T47D (cell line): ENCODE data around the gene IKBKE.
A peak's percentile ranks its signal among the peaks of the same experiment; 100 is the strongest.
"Not testable (repeated sequence)": the region's sequence is repeated elsewhere in the genome, so short reads cannot be mapped to it uniquely, and the experiment has no call there.

ENCODE experiments used
- DNase-seq, 2 experiments: peaks; one replicate each; pipeline versions ENCODE4 v3.0.0 to v3.0.0-alpha.2; 2011 to 2012; ENCODE audit warnings: low read depth in 1 of 2, low spot score in 1 of 2
- JUND ChIP-seq: IDR thresholded peaks from 2 replicates; pipeline ENCODE4 v1.6.1; 2012; ENCODE audit warnings: low read depth
- in situ Hi-C: cut with HindIII; loops from 2 replicates; pipeline ENCODE4 v1.10.0; 2016; ENCODE audit warnings: low sequenced_read_pairs, low pct_unique_long_range_greater_than_20kb

Gene IKBKE

DNA sequence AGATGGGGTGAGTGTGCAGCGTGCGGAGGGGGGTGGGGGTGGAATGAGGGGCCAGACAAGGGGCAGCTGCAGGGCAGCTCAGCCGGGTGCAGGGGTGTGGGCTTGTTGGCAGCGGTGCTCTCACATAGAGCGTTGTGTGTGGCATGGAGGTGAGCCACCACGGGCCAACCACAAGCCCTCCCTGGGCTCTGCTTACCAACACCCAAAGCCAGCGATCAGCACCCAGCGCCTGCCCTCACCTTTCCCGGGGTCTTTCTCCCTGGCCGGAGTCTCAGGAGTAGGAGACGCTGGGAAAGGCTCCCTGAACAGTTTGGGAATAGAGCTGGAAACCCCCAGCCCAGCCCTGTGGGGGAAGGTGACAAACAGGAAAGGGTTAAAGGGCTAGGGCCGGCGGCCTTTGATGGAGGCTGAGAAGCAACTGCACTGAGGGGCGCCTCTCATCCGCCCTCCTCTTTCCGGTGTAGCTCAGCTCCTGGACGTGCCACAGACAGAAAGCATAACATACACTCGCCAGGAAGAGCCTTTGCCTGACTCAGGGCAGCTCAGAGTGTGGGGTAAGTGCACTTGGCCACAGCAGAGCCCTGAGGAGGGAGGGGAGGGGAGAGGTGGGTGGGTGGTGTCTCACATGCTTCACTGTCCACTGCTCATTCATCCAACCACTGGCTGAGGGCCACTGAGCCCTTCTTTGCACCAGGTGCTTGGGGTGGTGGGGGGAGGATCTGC is 577 bp downstream of the IKBKE start:
- no peak for TF ChIP-seq JUND

DNA sequence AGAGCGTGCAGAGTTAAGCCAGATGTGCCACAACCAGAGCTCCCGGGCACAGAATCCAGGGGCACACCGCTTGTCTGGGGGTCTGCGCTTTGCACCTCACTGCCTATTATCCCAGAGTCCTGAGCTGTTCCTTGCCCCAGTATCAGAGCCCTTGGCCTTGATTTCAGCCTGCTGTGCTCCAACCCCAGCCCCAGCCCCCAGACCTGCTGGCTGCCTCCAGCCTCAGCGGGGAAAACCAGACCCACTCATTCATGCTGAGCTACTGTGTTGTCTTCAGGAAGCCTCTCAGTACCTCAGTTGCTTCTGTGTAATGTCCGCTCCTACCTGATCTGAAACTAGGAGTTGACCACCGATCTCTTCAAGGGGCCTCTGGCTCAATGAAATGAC is 1.1 kb downstream of the IKBKE start:
- in situ Hi-C loops: no loop called here
- TF ChIP-seq JUND: no peak
- DNase-seq: no peak

More for the DNA sequence above, 577 bp downstream of the IKBKE start:
- peak in 1 of 2 experiments; percentile 47 for DNase-seq
- in situ Hi-C loops: no loop called here

DNA sequence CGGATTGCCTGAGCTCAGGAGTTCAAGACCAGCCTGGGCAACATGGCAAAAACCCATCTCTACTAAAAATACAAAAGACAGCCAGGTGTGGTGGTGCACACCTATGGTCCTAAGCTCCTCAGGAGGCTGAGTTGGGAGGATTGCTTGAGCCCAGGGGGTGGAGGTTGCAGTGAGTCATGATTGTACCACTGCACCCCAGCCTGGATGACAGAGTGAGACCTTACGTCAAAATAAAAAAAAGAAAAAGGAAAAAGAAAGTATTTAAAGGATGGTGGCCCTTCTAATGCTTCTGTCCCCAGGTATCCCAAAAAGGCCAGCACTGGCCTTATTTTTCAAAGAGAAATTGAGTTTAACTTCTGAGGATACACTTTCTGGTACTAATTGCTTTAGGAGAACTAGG is 1.7 kb downstream of the IKBKE start:
- DNase-seq: no peak
- no peak for TF ChIP-seq JUND
- in situ Hi-C loops: no loop called here

DNA sequence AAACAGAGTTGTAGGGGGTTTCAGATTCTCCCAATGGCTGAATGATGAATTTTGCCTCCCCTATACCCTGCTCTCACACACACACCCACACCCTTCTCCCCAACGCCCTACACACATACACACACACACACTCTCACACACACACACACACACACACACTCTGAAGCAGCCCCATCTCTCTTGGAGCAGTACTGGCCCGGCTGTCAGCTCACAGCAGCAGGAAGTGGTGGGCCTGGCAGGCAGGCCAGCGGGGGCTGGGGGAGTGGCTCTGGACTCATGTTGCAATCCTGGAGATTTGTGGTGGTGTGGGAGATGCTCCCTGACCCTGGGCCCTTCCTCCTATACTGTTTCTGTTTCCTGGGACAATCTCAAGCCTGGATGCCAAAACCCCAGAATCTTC is 2.2 kb downstream of the IKBKE start:
- no peak for TF ChIP-seq JUND
- in situ Hi-C loops: no loop called here
- DNase-seq: no peak

DNA sequence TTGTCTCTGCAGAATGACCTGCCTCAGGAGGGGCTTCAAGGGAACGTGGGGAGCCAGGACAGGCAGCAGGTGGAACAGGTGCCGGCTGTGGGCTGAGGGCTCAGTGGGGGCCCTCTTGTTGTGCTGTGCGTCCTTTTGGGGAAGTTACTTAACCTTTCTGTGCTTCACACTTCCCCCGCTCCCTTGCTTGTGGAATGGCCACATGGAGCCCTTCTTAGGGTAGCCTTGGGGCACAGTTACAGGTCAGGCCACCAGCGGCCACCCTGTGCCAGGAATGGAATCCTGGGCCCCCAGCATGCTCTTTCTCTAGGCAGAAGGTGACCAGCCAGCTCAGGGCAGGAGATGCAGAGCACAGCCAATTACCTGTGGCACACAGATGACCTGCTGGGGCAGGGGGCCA is 2.6 kb downstream of the IKBKE start:
- no peak for TF ChIP-seq JUND
- DNase-seq: no peak
- in situ Hi-C loops: no loop called here

DNA sequence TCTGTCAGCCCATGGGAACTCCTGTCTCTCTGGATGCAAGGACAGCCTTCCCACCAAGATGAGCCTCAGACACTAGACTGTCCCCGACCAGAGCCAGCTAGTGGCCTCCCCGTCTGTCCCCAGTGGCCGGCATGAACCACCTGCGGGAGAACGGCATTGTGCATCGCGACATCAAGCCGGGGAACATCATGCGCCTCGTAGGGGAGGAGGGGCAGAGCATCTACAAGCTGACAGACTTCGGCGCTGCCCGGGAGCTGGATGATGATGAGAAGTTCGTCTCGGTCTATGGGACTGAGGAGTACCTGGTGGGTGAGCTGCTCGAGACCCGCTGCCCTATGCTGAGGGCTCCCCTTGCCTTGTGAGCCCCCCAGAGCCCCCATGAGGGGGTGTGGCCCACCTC is 5.8 kb downstream of the IKBKE start:
- DNase-seq: no peak
- in situ Hi-C loops: no loop called here
- TF ChIP-seq JUND: no peak

DNA sequence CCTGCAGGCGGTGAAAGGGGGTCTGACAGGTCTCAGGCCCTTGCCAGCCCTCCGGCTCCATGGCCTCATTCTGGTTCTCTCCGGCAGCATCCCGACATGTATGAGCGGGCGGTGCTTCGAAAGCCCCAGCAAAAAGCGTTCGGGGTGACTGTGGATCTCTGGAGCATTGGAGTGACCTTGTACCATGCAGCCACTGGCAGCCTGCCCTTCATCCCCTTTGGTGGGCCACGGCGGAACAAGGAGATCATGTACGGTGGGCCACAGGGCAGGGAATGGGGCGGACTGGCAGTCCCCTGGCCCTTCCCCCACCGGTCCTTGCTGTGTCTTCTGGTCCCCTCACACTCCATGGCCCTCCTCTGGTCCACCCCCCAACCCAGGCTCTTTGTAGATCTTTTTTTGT is 6.3 kb downstream of the IKBKE start:
- no peak for TF ChIP-seq JUND
- in situ Hi-C loops: no loop called here
- DNase-seq: no peak

DNA sequence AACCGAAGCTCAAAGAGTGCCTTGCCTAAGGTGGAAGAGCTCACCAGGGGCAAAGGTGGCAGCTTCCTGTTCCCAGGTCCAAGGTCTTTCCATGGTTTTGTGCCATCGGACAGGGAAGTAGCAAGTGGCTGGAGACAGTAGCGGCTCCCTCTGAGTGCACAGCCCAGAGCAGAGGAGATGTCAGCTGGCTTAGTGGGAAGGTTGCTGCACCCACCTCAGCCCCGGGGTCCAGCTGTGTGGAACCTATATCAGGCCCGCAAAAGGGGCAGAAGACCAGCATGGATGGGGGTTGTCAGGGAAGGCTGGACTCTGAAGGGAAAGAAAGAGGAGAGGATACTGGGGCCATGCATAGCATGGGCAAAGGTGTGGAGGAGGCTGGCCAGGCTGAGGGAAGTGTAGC is 6.8 kb downstream of the IKBKE start:
- no peak for DNase-seq
- no peak for TF ChIP-seq JUND
- in situ Hi-C loops: no loop called here

DNA sequence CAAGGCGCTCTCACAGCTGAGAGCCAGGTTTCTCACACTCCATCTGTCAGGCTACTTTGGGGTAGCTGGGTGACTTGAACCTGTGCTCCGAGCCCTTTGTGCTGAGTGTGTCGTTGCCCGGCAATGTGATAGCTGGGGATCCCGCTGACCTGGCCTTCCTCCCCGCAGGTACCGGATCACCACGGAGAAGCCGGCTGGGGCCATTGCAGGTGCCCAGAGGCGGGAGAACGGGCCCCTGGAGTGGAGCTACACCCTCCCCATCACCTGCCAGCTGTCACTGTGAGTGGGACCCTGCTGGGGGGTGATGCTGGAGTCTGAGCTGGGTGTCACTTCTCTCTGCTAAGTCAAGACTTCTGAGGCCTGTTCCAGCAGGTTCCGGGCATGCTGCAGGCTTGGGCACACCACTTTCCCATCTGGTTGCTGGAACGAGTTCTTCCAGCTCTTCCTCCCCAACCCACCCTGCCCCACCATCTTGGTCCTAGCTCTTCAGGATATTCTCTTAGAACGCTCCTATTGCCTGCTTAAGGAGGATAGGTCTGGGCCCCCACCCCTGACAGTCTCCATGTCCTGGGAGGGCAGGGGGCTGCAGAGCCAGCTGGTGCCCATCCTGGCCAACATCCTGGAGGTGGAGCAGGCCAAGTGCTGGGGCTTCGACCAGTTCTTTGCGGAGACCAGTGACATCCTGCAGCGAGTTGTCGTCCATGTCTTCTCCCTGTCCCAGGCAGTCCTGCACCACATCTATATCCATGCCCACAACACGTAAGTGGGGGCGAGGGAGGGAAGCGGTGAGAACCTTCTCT is 7.5 kb downstream of the IKBKE start:
- TF ChIP-seq JUND: no peak
- in situ Hi-C loops: no loop called here
- DNase-seq: no peak

DNA sequence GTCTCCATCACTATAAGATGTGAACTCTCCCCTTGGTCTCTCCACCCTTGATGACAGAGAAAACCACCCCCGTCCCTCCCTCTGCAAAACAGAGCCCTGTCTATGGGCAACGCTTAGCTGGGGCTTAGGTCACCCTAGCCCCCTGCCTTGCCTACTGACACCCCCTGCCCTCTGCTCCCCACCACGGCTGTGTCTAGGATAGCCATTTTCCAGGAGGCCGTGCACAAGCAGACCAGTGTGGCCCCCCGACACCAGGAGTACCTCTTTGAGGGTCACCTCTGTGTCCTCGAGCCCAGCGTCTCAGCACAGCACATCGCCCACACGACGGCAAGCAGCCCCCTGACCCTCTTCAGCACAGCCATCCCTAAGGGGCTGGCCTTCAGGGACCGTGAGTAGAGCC is 8.5 kb downstream of the IKBKE start:
- in situ Hi-C loops: no loop called here
- no peak for DNase-seq
- no peak for TF ChIP-seq JUND

DNA sequence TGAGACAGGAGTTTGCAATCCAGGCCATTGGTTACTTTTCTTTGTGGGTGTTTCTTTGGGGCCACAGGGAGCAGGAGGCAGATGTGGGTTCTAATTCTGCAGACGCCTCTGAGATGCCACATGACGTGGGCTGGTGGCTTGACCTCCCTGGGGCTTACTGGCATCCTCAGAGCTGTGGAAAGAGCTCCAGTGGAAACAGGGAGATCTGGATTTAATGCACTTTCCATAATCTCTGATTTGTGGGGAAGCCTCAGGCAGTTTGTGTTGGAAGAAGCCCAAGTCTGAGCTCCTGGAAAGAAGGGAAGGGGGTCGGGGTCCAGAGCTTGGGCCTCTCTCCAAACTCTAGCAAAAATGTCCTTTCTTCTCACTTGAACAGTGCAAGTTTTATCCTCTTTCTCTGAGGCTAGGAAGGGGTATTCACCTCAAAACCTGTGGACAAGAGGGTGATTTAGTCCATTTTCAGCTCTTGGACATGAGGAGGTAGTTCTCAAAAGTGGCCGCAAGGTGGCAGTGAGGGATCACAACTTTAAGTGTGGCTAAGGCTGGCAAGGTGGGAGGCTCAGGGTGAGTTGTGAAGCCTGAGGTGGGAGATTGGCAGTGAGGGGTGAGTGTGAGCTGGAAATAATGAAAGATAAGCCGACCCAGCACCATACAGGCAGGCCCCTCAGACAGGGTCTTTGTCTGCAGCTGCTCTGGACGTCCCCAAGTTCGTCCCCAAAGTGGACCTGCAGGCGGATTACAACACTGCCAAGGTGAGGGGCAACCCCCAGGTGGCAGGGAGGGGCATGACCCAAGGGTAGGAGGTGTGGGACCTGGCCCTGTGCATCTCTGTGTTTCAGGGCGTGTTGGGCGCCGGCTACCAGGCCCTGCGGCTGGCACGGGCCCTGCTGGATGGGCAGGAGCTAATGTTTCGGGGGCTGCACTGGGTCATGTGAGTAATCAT is 9.2 kb downstream of the IKBKE start:
- in situ Hi-C loops: no loop called here
- no peak for TF ChIP-seq JUND
- DNase-seq: peak; percentile 82 to 93

DNA sequence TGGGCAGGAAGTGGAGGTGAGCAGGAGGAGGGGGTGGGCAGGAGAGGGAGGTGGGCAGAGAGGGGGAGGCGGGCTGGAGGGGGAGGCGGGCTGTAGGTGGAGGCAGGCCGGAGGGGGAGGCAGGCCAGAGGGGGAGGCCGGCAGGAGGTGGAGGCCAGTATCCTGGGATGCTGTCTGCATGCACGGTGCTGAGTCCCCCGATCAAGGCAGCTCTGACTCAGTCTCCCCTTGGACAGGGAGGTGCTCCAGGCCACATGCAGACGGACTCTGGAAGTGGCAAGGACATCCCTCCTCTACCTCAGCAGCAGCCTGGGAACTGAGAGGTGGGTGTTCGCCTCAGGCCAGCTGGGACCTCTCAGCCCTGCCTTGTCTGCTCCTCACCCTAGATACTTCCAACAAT is 9.9 kb downstream of the IKBKE start:
- DNase-seq: no peak
- no peak for TF ChIP-seq JUND
- in situ Hi-C loops: no loop called here

DNA sequence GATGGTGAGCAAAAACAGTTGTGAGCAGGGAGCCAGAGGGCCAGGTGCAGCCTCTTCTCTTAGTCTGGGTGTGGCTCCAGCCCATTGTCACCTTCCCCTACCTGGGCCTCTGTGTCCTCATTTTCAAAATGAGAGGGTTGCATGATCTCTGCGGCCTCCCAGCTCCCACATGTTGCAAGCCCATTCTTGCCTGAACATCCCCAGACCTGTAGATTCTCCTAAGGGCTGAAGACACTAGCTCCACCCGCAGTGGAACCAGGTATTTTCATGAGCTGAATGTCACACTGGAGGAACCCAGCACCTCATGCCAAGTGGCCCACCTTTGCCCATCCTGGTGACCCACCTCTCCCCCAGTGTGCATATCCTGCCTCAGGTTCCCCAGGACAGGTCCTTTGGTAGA is 12.3 kb downstream of the IKBKE start:
- TF ChIP-seq JUND: no peak
- no peak for DNase-seq
- in situ Hi-C loops: no loop called here

DNA sequence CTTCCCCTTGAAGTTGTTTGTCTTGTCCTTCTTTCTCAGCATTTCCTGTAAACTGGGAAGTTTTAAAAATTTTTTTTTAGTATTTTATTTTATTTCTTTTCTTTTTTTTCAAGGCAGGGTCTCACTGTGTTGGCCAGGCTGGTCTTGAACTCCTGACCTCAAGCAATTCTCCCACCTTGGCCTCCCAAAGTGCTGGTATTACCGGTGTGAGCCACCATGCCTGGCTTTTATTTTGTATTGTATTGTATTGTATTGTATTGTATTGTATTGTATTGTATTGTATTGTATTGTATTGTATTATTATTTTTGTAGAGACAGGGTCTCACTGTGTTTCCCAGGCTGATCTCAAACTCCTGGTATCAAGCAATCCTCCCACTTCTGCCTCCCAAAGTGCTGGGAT is 13.6 kb downstream of the IKBKE start:
- DNase-seq, in situ Hi-C loops: not testable (repeated sequence)
